Measurements from ENCODE around the gene OLFML2B. TPM values are rescaled to one million over a fixed set of nuclear protein-coding genes. Genes with fewer than 3 reads are reported as not detected.
"Not testable (repeated sequence)": the region's sequence is repeated elsewhere in the genome, so short reads cannot be mapped to it uniquely, and the experiment has no call there.

Gene OLFML2B
- total RNA-seq, 1 experiment from 2014 or later: 39.7 TPM

- Histone ChIP-seq H3K27ac (no peak overlapping the region), H3K36me3 (no peaks in the 10 kb centered on the region), H3K9me3 (replicated peaks) (no peaks in the 10 kb centered on the region), H3K27me3 (no peaks in the 10 kb centered on the region), H3K4me3 (no peak overlapping the region), H3K4me1 (no peaks in the 10 kb centered on the region)
- DNase-seq: no peak
Observed at GRCh38 chr1:162055062-162055461, 31.4 kb upstream of the OLFML2B start.

GRCh38 chr1:162053949-162054348 lies 30.3 kb upstream of the OLFML2B start:
- H3K9me3 ChIP-seq (replicated peaks); H3K4me3 ChIP-seq; H3K4me1 ChIP-seq; H3K27ac ChIP-seq; DNase-seq; H3K36me3 ChIP-seq; H3K27me3 ChIP-seq: not testable (repeated sequence)

GRCh38 chr1:162046921-162047320 lies 23.3 kb upstream of the OLFML2B start:
- H3K36me3 ChIP-seq: no peaks in the 10 kb centered on the region
- H3K4me1 ChIP-seq: no peaks in the 10 kb centered on the region
- no peak overlapping the region for H3K27ac ChIP-seq
- DNase-seq: no peak
- H3K4me3 ChIP-seq: no peak overlapping the region
- H3K27me3 ChIP-seq: no peaks in the 10 kb centered on the region
- no peaks in the 10 kb centered on the region for H3K9me3 ChIP-seq (replicated peaks)

GRCh38 chr1:162042361-162042760 lies 18.7 kb upstream of the OLFML2B start:
- Histone ChIP-seq H3K4me3 (no peak overlapping the region), H3K4me1 (no peaks in the 10 kb centered on the region), H3K36me3 (no peaks in the 10 kb centered on the region), H3K27me3 (no peaks in the 10 kb centered on the region), H3K9me3 (replicated peaks) (no peaks in the 10 kb centered on the region), H3K27ac (no peak overlapping the region)
- DNase-seq: no peak

- peak in 1 of 2 experiments; percentile 24 for DNase-seq
- Histone ChIP-seq H3K36me3 (no peaks in the 10 kb centered on the region), H3K27me3 (no peaks in the 10 kb centered on the region), H3K4me1 (no peaks in the 10 kb centered on the region; the same call in 1 of the 2 replicates), H3K4me3 (no peak overlapping the region), H3K9me3 (replicated peaks) (no peaks in the 10 kb centered on the region), H3K27ac (no peak overlapping the region)
Observed at GRCh38 chr1:162040657-162041056, 17.0 kb upstream of the OLFML2B start.

GRCh38 chr1:162040001-162040400 lies 16.3 kb upstream of the OLFML2B start:
- Histone ChIP-seq H3K27ac (no peak overlapping the region), H3K27me3 (no peaks in the 10 kb centered on the region), H3K4me3 (no peak overlapping the region), H3K4me1 (peaks cover 7% of the 10 kb centered on the region), H3K36me3 (no peaks in the 10 kb centered on the region), H3K9me3 (replicated peaks) (no peaks in the 10 kb centered on the region)
- no peak for DNase-seq

GRCh38 chr1:162038624-162039023 lies 15.0 kb upstream of the OLFML2B start:
- DNase-seq: no peak
- H3K36me3 ChIP-seq: no peaks in the 10 kb centered on the region
- peaks cover 12% of the 10 kb centered on the region for H3K4me1 ChIP-seq
- no peak overlapping the region for H3K4me3 ChIP-seq
- no peaks in the 10 kb centered on the region for H3K27me3 ChIP-seq
- H3K27ac ChIP-seq: no peak overlapping the region
- 0 out of 2 replicates have a peak, but pooled peaks cover 4% of the 10 kb centered on the region for H3K9me3 ChIP-seq (replicated peaks)

- H3K36me3 ChIP-seq: no peaks in the 10 kb centered on the region
Observed at GRCh38 chr1:162036163-162036562, 12.5 kb upstream of the OLFML2B start.

GRCh38 chr1:162035241-162035640 lies 11.6 kb upstream of the OLFML2B start:
- peak in 1 of 2 experiments; percentile 29 for DNase-seq

More at GRCh38 chr1:162036163-162036562, 12.5 kb upstream of the OLFML2B start:
- Histone ChIP-seq H3K9me3 (replicated peaks) (0 out of 2 replicates have a peak, but pooled peaks cover 4% of the 10 kb centered on the region), H3K4me1 (peaks cover 12% of the 10 kb centered on the region), H3K27me3 (no peaks in the 10 kb centered on the region), H3K4me3 (no peak overlapping the region), H3K27ac (no peak overlapping the region)
- DNase-seq: no peak

GRCh38 chr1:162033428-162033827 lies 9.8 kb upstream of the OLFML2B start:
- DNase-seq: peak in 1 of 2 experiments; percentile 41
- Histone ChIP-seq H3K4me1 (peaks cover 22% of the 10 kb centered on the region), H3K9me3 (replicated peaks) (0 out of 2 replicates have a peak, but pooled peaks cover 4% of the 10 kb centered on the region), H3K4me3 (no peak overlapping the region), H3K27me3 (no peaks in the 10 kb centered on the region), H3K27ac (no peak overlapping the region), H3K36me3 (no peaks in the 10 kb centered on the region)

More at GRCh38 chr1:162035241-162035640, 11.6 kb upstream of the OLFML2B start:
- Histone ChIP-seq H3K27me3 (no peaks in the 10 kb centered on the region), H3K9me3 (replicated peaks) (0 out of 2 replicates have a peak, but pooled peaks cover 4% of the 10 kb centered on the region), H3K4me3 (no peak overlapping the region), H3K27ac (no peak overlapping the region), H3K4me1 (peaks cover 12% of the 10 kb centered on the region), H3K36me3 (no peaks in the 10 kb centered on the region)

- no peak overlapping the region for H3K27ac ChIP-seq
- DNase-seq: no peak
- peaks cover 23% of the 10 kb centered on the region for H3K4me1 ChIP-seq
- H3K9me3 ChIP-seq (replicated peaks): 0 out of 2 replicates have a peak, but pooled peaks cover 4% of the 10 kb centered on the region
- H3K36me3 ChIP-seq: no peaks in the 10 kb centered on the region
- H3K4me3 ChIP-seq: no peak overlapping the region
- H3K27me3 ChIP-seq: no peaks in the 10 kb centered on the region
Observed at GRCh38 chr1:162030759-162031280, 7.2 kb upstream of the OLFML2B start.

- H3K27ac ChIP-seq: no peak overlapping the region
Observed at GRCh38 chr1:162029157-162029556, 5.5 kb upstream of the OLFML2B start.

GRCh38 chr1:162028726-162029125 lies 5.1 kb upstream of the OLFML2B start:
- Histone ChIP-seq H3K36me3 (no peaks in the 10 kb centered on the region), H3K4me1 (peaks cover 12% of the 10 kb centered on the region), H3K4me3 (no peak overlapping the region), H3K9me3 (replicated peaks) (no peaks in the 10 kb centered on the region), H3K27ac (no peak overlapping the region), H3K27me3 (no peaks in the 10 kb centered on the region)
- no peak for DNase-seq

More at GRCh38 chr1:162029157-162029556, 5.5 kb upstream of the OLFML2B start:
- no peak for DNase-seq
- no peaks in the 10 kb centered on the region for H3K27me3 ChIP-seq
- H3K36me3 ChIP-seq: no peaks in the 10 kb centered on the region
- H3K9me3 ChIP-seq (replicated peaks): no peaks in the 10 kb centered on the region
- no peak overlapping the region for H3K4me3 ChIP-seq
- H3K4me1 ChIP-seq: peaks cover 15% of the 10 kb centered on the region

- H3K4me3 ChIP-seq: no peak overlapping the region
- H3K36me3 ChIP-seq: no peaks in the 10 kb centered on the region
- peaks cover 12% of the 10 kb centered on the region for H3K4me1 ChIP-seq
- no peaks in the 10 kb centered on the region for H3K27me3 ChIP-seq
- no peaks in the 10 kb centered on the region for H3K9me3 ChIP-seq (replicated peaks)
- no peak overlapping the region for H3K27ac ChIP-seq
- no peak for DNase-seq
Observed at GRCh38 chr1:162026881-162027280, 3.2 kb upstream of the OLFML2B start.

GRCh38 chr1:162025541-162025940 lies 1.9 kb upstream of the OLFML2B start:
- DNase-seq: no peak
- no peak overlapping the region for H3K27ac ChIP-seq
- no peak overlapping the region for H3K4me3 ChIP-seq
- H3K9me3 ChIP-seq (replicated peaks): no peaks in the 10 kb centered on the region
- H3K27me3 ChIP-seq: no peaks in the 10 kb centered on the region
- peaks cover 2% of the 10 kb centered on the region; the same call in 1 of the 2 replicates for H3K36me3 ChIP-seq
- peaks cover 19% of the 10 kb centered on the region for H3K4me1 ChIP-seq

GRCh38 chr1:162023181-162023546 lies 505 bp downstream of the OLFML2B start:
- no peaks in the 10 kb centered on the region for H3K9me3 ChIP-seq (replicated peaks)
- H3K4me3 ChIP-seq: peak overlapping the region; percentile 78
- no peaks in the 10 kb centered on the region for H3K27me3 ChIP-seq
- peaks cover 17% of the 10 kb centered on the region for H3K36me3 ChIP-seq
- DNase-seq: peak in 1 of 2 experiments; percentile 66
- H3K27ac ChIP-seq: peak overlapping the region; percentile 75
- H3K4me1 ChIP-seq: peaks cover 8% of the 10 kb centered on the region; the same call in 1 of the 2 replicates

Data from SJCRH30 (cell line).